ENCODE measurements around the gene ZBTB12. TPM values are rescaled to one million over a fixed set of nuclear protein-coding genes. Genes with fewer than 3 reads are reported as not detected.
A peak's percentile ranks its signal among the peaks of the same experiment; 100 is the strongest.

Gene ZBTB12
- total and polyA plus RNA-seq, 2 of the 13 experiments (the other 11 are each of a cell fraction or from before 2014, with no cell fraction given), result 4.8 to 6.0 TPM

GRCh38 chr6:31851485-31851832 lies 50.4 kb downstream of the ZBTB12 start (continued):
- TF ChIP-seq, protein P1, sequence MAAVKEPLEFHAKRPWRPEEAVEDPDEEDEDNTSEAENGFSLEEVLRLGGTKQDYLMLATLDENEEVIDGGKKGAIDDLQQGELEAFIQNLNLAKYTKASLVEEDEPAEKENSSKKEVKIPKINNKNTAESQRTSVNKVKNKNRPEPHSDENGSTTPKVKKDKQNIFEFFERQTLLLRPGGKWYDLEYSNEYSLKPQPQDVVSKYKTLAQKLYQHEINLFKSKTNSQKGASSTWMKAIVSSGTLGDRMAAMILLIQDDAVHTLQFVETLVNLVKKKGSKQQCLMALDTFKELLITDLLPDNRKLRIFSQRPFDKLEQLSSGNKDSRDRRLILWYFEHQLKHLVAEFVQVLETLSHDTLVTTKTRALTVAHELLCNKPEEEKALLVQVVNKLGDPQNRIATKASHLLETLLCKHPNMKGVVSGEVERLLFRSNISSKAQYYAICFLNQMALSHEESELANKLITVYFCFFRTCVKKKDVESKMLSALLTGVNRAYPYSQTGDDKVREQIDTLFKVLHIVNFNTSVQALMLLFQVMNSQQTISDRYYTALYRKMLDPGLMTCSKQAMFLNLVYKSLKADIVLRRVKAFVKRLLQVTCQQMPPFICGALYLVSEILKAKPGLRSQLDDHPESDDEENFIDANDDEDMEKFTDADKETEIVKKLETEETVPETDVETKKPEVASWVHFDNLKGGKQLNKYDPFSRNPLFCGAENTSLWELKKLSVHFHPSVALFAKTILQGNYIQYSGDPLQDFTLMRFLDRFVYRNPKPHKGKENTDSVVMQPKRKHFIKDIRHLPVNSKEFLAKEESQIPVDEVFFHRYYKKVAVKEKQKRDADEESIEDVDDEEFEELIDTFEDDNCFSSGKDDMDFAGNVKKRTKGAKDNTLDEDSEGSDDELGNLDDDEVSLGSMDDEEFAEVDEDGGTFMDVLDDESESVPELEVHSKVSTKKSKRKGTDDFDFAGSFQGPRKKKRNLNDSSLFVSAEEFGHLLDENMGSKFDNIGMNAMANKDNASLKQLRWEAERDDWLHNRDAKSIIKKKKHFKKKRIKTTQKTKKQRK (IDR thresholded peaks at IDR 0.05; ENCODE audit: low read length), result no peak
- TF ChIP-seq ZNF180 (CRISPR knock-in tag; IDR thresholded peaks at IDR 0.05; ENCODE audit: borderline replicate concordance, low read depth) (no peak), GFI1 (CRISPR knock-in tag; IDR thresholded peaks at IDR 0.05; ENCODE audit: borderline replicate concordance) (0 out of 2 replicates have a peak, but pooled peaks have one; percentile 37), ARID4A (CRISPR knock-in tag; IDR thresholded peaks at IDR 0.05; ENCODE audit: borderline replicate concordance) (peak; percentile 16; the same call in 1 of the 2 replicates), PTBP1 (IDR thresholded peaks at IDR 0.05; ENCODE audit: low read depth, low read length, poor library complexity, severe bottlenecking) (no peak), KDM5A (IDR thresholded peaks at IDR 0.05; ENCODE audit: borderline replicate concordance, low read length) (no peak), HNF4A (CRISPR knock-in tag; IDR thresholded peaks at IDR 0.05) (peak; percentile 52), ZFP82 (CRISPR knock-in tag; IDR thresholded peaks at IDR 0.05; ENCODE audit: borderline replicate concordance) (no peak)

Measured in HepG2 (cell line).